Tongue (tissue), 3 donors: Measurements from ENCODE around the gene RABL3. TPM values are rescaled to one million over a fixed set of nuclear protein-coding genes. Genes with fewer than 3 reads are reported as not detected.
"Not testable (repeated sequence)": the region's sequence is repeated elsewhere in the genome, so short reads cannot be mapped to it uniquely, and the experiment has no call there.

Source experiments
- DNase-seq: peaks from one replicate; pipeline ENCODE4 v3.0.0-alpha.2; 2015
- small RNA-seq: library from RNA; depleted of rRNA; stranded (forward); fragments of <200 nt; gene quantifications from one replicate; pipeline ENCODE3, GENCODE V24; 2014; ENCODE audit warnings: low replicate concordance
- total RNA-seq: library from RNA; depleted of rRNA; stranded (reverse); fragments of >200 nt; gene quantifications from one replicate; pipeline ENCODE4 v1.2.3, GENCODE V29; 2014

The RABL3 gene
- total RNA-seq, 1 donor from 2014 or later = 17.3 TPM

DNA sequence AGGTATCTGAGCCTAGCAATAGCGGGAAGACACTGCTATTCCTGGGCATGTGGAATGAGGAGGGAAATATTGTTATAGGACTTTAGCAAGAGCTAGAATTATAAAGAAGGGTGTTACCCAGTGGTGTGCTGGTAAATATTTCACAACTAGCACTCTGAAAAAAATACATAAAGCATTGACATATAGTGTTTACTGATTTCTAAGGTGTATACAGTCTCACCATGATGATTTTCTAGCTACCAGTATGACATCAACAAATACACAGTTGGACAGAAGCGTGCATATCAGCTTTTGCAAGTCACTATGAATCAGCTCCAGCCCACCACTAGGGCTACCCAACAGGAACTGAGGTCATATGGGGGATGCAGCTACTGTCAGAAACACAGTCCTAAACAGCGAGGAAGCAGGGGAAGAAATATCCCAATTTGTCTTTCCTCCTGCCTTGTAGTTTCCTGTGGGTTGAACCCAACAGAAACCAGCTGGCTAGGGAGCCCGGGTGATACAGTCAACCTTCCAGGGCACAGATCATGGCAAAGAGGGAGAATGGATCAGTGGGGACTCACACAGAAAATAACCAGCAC lies 99.9 kb downstream of the RABL3 start:
- DNase-seq = no peak

DNA sequence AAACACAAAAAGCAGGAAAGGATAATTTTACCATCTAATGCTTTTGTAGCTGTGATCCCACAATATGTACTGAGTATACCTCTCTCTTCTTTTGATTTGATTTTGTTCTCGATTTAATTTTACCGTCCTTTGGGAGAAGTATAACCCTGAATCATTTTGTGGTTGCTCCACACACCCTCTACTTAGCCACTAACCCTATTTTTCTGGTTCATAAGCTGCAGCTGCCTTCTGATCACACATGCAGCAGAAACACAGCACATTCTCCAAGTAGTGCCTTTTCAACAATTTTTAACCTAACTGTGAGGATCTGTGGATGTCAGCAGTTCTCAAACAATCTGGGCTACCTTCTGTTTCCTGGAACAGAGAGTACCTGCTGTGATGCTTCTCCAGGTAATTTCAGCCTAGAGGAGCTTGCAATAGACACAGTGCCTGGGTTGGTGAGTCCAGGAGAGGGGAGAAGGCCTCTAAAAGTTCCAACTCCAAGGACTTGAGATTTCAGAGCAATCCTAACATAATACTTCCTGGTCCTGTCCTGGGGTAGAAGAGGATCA lies 100.5 kb downstream of the RABL3 start:
- DNase-seq = no peak

- no peak for DNase-seq
Observed at GRCh38 chr3:120640231-120640630, 102.1 kb downstream of the RABL3 start.

DNA sequence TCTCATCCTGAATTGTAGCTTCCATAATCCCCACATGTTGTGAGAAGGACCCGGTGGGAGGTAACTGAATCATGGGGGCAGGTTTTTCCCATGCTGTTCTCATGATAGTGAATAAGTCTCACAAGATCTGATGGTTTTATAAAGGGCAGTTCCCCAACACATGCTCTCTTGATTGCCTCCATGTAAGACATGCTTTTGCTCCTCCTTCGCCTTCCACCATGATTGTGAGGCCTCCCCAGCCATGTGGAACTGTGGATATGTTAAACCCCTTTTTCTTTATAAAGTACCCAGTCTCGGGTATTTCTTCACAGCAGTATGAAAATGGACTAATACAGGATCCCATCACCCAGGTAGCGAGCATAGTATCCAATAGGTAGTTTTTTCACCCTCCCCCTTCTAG lies 103.5 kb downstream of the RABL3 start:
- DNase-seq = not testable (repeated sequence)

DNA sequence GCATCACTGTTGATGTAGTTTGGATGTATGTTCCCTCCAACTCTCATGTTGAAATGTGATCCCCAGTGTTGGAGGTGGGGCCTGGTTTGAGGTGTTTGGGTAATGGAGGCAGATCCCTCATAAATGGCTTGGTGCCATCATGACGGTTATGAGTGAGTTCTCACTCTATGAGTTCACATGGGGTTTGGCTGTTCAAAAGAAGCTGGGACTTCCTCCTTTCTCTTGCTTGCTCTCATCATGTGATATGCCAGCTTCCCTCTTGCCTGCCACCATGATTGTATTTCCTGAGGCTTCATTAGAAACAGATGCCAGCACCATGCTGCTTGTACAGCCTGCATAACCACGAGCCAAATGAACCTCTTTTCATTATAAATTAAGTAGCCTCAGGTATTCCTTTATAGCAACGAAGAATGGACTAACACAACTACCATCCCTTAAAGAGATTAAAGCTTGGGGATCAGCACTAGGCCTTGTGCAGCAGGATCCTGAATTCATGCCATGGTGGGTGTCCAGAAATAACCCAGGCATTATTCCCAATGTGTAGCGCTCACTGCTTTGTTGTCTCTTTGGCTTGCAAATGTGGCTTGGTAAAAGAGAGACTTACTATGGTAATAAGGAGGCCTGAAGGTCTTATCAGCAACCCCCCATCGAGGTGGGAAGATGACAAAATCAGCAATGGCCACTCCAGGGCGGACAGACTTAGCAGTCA lies 104.3 kb downstream of the RABL3 start:
- DNase-seq = no peak

DNA sequence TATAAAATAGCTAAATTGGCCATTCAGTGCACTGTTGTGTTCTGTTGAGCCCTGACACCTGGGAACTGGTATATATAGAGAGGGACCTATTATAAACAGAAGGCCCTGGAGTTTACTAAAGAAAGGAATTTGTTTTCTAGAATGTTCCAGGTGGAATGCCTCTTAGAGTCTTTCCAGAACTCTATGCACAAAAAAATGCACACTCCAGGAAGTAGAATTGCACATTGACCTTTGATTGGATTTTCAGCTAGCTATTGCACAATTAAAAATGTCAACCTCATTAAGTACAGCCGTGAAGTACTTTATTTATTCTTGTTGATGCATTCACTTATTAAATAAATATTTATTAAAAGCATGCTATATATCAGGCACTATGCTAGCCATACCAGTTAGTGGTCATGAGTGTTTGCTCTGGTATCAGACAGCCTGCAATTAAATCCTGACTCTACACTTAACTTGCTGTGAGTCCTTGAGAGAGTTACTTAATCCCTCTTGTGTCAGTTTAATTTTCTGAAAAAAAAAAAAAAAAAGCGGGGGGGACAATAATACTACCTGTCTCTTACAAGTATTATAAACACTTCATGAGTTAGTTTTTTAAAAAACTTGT lies 105.4 kb downstream of the RABL3 start:
- no peak for DNase-seq

Small RNA genes lying within 50 kb of the gene (small RNA-seq; reads per million reads assigned to genes)
- gene MTCO1P29 (not detected), gene MTCO2P29 (not detected)

Other genes with a start within 250 kb of the RABL3 start
- 60.2 TPM for gene NDUFB4, start 146.2 kb downstream of the RABL3 start, total RNA-seq
- 2.5 TPM for gene HGD, start 60.3 kb downstream of the RABL3 start, total RNA-seq
- gene GTF2E1, start 228 bp upstream of the RABL3 start, total RNA-seq = 21.2 TPM
- gene STXBP5L, start 165.7 kb upstream of the RABL3 start, total RNA-seq = not detected